GM21619 (cell line): ENCODE results near the gene NBEAL1.
"Not testable (repeated sequence)": the region's sequence is repeated elsewhere in the genome, so short reads cannot be mapped to it uniquely, and the experiment has no call there.

Experiments used
- ATAC-seq: cut with Tn5 transposase; IDR thresholded peaks from one replicate; pipeline ENCODE4 v1.9.1; 2021; ENCODE audit not compliant: unreplicated experiment

NBEAL1 gene

DNA sequence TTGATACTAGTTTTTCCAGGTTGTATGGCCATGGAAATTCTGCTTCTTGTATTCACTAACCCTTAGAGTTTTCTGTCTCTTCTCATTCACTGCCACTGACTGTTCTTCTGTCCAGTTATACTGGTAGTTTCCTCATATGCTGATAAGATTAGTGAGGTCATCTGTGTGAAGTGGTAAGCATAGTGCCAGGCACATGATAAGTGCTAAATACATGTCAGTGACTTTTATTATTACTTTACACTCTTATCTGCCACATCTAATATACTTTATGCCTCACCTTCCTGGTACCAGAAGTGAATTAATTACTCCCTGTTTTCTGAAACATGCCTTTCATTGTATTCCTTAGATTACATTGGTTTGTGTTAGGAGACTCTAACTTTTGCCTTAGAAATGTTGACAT, 91.3 kb downstream of the NBEAL1 start:
- no peak for ATAC-seq

DNA sequence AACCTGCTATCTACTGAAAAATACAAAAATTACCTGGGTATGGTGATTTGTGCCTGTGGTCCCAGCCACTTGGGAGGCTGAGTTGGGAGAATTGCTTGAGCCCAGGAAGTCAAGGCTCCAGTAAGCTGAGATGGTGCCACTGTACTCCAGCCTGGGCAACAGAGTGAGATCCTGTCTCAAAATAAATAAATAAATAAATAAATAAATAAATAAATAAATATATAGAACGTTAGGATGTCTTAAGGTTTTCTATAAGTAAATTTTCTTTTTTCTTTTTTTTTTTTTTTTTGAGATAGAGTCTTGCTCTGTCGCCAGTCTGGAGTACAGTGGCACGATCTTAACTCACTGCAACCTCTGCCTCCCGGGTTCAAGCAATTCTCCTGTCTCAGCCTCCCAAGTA, 95.8 kb downstream of the NBEAL1 start:
- ATAC-seq = not testable (repeated sequence)

DNA sequence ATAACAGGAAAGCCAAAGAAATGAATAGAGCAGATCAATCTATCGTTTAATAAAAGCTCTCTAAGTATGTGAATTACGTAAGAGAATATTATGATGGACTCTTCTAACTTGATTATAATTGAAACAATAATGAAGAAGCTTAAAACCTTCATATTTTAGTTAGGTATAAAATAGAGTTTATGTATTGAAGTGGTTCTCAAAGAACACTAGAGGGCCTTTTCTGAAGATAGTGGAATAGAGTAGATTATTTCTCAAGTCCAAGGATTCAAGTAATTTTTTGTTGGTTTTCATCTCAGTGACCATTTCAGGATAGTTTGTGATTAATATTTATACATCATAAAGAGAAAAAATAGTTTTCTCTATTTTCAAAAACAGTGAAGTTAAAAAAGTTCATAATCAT, 97.7 kb downstream of the NBEAL1 start:
- no peak for ATAC-seq

DNA sequence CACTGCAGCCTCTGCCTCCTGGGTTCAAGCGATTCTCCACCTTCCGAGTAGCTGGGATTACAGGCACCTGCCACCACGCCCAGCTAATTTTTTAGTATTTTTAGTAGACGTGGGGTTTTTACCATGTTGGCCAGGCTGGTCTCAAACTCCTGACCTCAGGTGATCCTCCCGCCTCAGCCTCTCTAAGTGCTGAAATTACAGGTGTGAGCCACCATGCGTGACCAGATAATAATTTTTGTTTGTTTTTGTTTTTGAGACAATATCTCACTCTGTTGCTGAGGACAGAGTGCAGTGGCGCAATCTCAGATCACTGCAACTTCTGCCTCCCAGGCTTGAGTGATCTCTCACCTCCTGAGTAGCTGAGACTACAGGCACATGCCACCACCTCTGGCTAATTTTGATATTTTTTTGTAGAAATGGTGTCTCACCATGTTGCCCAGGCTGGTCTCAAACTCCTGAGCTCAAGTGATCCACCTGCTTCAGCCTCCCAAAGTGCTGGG, 100.6 kb downstream of the NBEAL1 start:
- not testable (repeated sequence) for ATAC-seq

DNA sequence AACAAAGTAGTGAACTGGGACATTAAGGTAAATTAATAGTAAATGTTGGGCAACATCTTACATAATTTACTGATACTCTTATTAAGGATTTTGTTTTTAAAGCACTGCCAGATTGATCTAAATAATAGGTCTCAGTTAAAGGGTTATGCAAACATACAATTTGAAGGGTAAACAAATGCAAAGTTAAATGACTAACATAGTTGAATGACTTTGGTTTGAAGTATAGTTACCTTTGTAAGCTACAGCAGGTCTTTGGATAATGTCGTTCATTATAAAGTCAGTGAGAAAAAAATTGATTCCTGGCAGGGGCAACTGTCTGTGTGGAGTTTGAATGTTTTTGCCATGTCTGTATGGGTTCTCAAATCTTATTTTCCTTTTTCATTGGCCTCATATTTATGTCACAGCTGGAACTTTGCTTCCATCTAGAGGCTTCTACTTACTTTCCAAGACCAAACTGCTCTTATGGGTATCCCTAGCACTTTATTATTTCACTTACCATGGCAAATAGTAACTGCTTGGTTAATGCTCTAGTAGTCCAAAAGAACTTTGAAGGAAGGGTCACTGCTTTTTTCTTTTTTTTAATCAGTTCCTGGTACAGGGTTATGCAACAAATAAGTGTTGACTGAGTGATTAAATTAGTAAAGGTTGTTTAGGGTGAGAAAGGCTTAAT, 107.8 kb downstream of the NBEAL1 start:
- no peak for ATAC-seq

DNA sequence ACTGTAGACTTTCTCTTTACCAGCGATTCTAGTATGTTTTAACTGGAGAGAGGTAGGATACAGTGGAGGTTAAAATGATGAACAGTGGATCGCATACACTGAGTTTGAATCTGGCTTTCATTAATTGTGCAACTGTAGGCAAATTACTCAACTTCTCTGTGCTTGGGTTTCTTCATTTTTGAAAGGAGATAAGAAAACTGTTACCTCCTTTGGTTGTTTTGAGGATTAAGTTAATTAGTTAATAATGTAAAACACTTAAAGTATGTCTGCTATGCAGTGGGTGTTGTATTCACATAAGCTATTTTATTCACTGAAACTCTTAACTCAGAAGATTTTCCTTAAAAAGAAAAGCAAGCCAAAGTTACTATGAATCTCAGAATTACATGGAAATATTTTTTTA, 112.3 kb downstream of the NBEAL1 start:
- no peak for ATAC-seq

DNA sequence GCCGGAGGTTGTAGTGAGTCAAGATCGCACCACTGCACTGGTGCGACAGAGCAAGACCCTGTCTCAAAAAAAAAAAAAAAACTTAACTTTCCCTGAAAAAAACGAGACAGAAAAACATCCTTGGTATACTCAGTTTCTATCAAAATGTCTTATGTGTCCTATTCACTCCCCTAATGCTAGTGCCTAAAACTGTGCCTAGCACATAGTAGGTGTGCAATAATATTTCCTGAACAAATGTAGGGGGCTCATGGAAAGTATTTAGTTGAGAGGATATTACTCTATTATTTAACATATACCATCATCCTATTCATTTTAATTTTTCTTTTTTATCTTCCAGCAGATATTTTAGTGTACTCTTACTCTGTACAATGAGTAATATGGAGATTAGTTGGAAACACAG, 120.4 kb downstream of the NBEAL1 start:
- ATAC-seq = no peak

DNA sequence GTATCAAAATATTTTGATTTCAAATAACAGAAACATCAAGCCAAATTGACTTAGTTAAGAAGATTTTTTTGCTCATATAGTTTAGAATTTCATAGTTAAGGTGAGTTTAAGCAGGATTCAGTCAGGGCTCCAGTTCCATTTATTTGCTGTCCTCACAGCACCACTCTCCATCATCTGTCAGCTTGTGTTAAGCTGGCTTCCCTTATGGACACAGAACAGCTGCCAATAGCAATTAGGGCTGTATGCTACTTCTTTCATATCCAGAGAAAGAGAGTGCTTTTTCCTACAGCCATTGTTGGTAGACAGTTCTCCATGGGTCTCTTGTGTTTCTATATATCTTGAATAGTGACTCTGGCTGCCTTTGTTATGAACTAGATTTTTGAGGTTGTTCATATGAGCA, 128.7 kb downstream of the NBEAL1 start:
- no peak for ATAC-seq

DNA sequence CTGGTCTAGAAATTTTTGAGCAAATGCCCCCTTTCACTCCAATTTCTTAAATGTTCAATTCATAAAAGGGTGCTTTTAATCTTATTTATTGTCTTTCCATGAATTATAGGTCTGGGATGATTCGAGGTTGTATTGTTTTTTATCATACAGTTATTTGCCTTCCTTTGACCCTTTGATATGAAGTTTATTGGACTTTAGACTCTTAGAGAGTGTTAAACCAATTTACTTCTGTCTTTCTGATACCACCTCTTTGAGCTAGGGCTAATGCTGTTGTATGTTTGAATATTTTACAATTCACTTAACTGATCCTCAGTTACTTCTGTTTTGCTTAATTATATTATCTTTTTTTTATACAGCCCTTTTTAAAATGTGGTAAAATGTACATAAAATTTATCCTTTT, 134.5 kb downstream of the NBEAL1 start:
- ATAC-seq = no peak

DNA sequence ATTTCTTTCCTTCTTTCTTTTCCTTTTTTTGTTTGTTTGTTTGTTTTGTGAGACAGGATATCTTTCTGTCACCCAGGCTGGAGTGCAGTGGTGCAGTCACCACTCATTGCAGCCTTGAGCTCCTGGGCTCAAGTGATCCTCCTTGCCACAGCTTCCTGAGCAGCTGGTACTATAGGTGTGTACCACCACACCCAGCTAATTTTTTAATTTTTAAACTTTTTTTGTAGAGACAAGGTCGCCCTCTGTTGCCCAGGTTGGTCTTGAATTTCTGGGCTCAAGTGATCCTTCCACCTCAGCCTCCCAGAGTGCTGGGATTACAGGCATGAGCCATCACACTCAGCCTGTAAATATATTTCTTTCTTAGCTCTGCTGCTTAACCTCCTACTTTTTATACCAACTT, 140.7 kb downstream of the NBEAL1 start:
- ATAC-seq = no peak

DNA sequence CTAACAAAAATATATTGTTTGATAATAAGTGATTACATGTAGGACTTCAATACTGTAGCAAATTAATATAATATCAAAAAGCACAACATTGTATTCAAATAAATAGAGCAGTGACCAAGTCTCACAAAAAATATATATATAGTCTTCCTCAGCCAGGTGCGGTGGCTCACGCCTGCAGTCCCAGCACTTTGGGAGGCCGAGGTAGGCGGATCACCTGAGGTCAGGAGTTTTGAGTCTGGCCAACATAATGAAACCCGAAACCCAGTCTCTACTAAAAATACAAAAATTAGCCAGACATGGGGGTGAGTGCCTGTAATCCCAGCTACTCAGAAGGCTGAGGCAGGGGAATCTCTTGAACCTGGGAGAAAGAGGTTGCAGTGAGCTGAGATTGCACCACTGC, 148.0 kb downstream of the NBEAL1 start:
- not testable (repeated sequence) for ATAC-seq

DNA sequence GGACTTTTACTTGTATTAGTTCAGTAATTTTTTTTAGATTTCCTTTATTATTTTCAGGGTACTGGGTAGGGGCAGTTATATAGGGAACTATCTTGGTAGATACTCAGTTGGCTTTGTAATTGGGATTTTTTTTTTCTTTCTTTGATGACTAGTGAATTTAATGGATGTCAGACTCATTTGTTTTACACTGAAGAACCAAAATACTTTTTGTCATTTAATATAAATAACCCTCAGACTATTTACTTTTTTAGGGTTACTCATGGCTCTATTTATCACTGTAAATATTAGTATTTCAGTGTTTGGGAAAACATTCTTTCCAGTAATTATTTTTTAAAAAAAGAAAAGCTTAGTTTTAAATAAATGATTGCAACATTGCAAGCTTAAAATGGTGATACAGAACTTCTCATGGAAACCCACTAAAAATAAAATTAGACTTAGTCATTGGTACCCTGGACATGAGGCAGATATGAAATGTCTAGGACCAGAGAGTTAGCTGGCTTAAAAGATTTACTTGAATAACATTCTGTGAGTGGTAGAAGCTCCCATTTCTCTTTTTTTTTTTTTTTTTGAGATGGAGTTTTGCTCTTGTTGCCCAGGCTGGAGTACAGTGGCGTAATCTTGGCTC, 149.7 kb downstream of the NBEAL1 start:
- no peak for ATAC-seq

DNA sequence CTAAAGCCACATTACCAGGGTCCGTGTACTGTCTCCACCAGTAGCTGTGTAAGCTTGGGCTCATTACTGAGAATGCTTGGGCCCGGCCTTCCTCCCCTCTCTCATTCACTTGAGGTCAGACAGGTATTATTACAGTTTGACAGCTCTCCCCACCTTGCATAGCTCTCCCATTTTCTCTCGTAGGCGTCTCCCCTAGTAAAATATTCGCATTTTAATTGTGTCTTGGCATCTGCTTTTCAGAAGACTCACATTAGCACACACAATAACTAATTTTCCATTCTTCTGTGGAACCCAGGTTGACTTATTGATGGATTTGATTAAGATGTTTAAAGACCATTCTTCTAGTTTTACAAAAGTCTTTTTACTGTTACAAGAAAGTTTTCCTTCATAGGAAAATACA, 153.1 kb downstream of the NBEAL1 start:
- ATAC-seq = no peak

DNA sequence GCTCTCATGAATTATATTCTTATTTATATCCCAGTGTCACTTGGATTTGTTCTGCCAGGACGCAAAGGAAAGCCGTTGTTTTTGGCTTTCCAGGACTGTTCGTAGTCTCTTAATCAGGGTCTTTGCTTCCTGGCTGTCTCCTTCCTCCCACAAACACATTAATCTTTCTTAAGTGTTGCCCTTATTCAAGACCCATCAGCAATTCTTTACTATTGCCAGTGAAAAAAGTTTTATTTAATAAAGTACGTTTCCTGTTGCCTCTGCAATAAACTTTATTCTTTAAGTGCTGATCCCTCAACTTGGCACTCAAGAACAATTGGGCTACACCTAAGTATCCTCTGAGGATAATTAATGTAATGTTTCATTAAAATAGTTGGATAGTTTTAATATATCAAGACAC, 155.8 kb downstream of the NBEAL1 start:
- ATAC-seq = no peak

DNA sequence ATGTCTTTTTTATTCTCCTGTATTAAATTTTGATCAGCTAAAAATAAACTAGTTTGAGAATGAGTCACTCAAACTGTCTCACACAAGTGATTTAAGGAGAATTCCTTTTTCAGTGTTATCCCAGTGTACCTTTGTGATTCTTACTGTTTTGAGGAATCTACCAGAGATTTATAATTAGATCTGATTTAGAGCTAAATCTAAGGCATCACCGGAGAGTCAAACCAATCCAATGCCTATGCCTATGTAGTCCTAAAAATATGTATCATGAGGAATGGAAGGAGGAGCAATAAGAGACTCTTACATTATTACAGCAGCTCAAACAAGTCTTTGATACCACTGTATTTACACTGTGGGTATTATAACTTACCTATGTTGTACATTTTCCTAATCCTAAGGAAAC, 160.7 kb downstream of the NBEAL1 start:
- ATAC-seq = no peak

DNA sequence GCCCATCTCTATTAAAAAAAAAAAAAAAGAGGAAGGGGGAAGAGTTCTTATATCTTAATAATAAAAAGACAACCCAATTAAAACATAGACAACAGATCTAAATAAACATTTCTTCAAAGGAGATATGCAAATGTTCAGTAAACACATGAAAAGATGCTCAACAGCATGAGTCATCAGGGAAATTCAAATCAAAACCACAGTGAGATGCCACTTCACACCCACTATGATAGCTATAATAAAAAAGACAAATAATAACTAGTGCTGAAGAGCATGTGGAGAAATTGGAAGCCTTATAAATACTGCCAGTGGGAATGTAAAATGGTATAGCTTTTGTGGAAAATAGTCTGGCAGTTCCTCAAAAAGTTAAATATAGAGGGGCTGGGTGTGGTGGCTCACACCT, 162.7 kb downstream of the NBEAL1 start:
- no peak for ATAC-seq

DNA sequence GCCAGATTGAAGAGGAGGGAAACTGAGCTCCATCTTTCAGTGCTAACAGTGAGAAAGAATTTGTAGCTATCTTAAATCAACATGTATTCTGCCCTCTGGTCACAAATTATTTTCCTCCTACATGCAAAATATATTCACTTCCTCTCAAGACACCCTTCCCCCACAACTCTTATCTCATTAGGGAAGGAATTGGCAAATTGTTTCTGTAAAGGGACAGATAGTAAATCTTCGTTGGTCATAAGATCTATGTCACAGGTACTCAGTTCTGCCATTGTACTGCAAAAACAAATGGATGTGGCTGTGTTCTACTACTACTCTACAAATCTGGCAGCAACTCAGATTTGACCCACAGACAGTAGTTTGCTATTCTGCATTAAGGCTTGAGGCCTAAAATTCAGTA, 171.2 kb downstream of the NBEAL1 start:
- no peak for ATAC-seq

DNA sequence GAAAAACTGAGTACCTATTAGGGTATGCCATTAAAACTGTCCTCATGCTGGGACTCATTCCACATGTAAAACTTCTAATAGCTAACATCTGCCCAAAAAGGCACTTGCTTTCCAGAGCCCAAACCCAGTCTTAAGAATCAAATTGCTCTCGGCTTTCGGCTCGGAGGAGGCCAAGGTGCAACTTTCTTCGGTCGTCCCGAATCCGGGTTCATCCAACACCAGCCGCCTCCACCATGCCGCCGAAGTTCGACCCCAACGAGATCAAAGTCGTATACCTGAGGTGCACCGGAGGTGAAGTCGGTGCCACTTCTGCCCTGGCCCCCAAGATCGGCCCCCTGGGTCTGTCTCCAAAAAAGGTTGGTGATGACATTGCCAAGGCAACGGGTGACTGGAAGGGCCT, 175.9 kb downstream of the NBEAL1 start:
- ATAC-seq = not testable (repeated sequence)

DNA sequence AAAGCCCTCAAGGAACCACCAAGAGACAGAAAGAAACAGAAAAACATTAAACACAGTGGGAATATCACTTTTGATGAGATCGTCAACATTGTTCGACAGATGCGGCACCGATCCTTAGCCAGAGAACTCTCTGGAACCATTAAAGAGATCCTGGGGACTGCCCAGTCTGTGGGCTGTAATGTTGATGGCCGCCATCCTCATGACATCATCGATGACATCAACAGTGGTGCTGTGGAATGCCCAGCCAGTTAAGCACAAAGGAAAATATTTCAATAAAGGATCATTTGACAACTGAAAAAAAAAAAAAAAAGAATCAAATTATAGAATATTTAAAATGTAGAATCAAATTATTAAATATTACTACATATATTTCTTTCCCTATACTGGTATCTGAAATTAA, 176.4 kb downstream of the NBEAL1 start:
- not testable (repeated sequence) for ATAC-seq

DNA sequence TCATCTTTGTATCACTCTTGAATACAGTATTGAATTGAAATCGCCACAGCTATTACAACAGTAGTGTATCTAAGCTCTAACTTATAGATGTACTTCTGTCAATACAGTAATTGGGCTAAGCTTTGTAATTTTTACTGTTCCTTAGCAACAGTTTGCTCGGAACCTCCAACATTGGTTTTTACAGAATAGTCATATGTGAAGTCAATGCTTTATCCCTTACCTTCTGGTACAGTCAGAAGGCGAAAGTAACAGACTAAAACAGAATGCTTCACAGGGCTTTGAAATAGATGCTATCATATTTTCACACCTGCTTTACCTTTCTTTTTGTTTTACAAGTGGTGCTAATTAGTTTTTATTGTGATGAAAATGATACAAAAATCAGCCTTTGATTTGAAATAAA, 177.3 kb downstream of the NBEAL1 start:
- no peak for ATAC-seq

DNA sequence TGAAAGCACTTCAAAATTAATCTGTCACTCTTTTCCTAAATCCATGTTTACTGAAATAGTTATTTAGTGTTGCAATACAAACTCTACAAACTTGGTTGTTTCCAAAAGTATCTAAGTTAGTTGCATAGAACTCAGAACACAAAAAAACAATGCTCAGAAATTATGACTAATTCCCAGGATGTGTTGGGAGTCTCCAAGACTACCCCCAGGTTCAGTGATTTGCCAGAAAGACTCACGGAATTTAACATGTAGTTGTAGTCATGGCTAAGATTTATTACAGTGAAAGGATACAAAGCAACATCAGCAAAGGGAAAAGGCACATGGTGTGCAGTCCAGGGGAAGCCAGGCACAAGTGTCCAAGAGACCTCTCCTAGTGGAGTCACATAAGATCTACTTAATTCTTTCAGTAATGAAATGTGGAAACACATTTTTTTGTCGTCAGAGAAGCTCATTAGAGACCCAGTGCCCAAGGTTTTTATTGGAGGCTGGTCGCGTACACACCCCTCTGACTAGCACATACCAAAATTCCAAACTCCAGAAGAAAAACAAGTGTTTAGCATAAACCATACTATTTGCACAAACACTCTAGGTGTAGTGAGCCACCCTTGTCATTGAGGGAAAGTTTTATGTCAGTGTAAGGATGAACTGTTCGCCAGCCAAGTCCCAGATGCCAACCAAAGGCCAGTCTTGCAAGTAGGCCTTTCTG, 180.8 kb downstream of the NBEAL1 start:
- no peak for ATAC-seq

DNA sequence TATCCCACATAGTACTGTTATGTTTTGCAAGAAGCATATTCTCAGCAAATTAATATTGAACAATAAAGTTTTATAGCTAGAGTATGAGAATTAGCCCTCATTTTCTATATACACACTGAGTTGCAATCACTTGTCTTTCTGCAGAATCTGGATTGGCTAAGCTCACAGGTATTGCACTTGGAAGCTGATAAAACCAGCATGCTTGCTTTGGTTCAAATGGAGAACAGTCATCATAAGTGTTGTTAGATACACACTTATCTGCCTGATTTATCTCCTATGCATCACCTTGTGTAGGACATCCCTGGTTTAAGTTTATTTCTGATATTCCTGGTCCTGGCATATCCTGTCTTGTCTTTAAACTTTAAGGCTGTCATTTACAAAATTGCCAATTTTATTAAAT, 186.2 kb downstream of the NBEAL1 start:
- no peak for ATAC-seq
